ENCODE results near the gene ATG5. TPM values are rescaled to one million over a fixed set of nuclear protein-coding genes. Genes with fewer than 3 reads are reported as not detected.

ATG5 gene
- total RNA-seq, 1 donor from 2014 or later: 39.3 TPM

DNA sequence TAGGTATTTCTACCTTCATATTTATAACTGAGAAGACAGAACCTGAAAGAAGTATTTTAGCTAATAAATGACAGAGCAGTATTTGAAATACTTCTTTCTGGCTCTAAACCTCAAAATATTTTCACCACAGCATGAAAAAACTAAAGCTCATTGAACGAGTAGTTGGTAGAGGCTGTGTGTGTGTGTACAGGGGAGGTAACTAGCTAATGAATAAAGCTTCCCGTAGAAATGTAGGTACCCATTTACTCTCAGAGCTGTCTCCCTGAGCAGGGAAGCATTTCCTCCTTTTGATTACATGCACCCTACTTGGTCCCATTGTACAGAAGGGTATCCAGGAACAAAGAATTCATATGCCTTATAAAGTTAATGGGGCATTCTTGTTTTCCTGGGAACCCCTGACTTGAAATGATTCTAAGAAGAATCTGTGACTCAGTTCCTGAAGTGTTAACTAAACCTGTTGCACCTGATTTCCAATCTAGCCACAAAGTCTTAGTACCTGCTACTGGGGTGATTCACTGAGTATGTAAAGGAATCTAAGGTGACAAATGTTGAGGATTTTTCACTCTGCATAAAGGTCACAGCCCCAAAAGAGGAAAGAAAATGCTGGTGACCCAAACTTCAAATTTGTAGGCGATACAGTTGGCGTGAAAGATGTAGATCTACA lies 47.4 kb upstream of the ATG5 start:
- Histone ChIP-seq H3K79me2 (ENCODE audit: insufficient read depth, low read length) (no peaks in the 10 kb centered on the region), H3K36me3 (ENCODE audit: insufficient read depth, low read length) (no peaks in the 10 kb centered on the region), H3K4me2 (ENCODE audit: low read length) (no peak overlapping the region), H4K20me1 (ENCODE audit: insufficient read depth, low read length) (no peaks in the 10 kb centered on the region), H3K9me3 (ENCODE audit: insufficient read depth, low read depth, low read length) (no peaks in the 10 kb centered on the region), H3K9ac (ENCODE audit: low read length) (no peak overlapping the region), H2AFZ (ENCODE audit: low read depth, low read length) (no peak overlapping the region), H3K27me3 (ENCODE audit: insufficient read depth, low read length) (no peaks in the 10 kb centered on the region), H3K4me1 (ENCODE audit: insufficient read depth, low read length) (peaks cover 7% of the 10 kb centered on the region), H3K27ac (ENCODE audit: low read depth, low read length) (no peak overlapping the region), H3K4me3 (ENCODE audit: insufficient read depth, low read depth, low read length) (no peak overlapping the region)
- DNase-seq (ENCODE audit: low read depth) (no peak), FAIRE-seq (no peak)
- no peaks in the 10 kb centered on the region for H3K9me3 Mint-ChIP-seq (ENCODE audit: unreplicated experiment)
- H3K4me3 Mint-ChIP-seq (ENCODE audit: unreplicated experiment): no peak overlapping the region
- H3K27ac Mint-ChIP-seq (ENCODE audit: unreplicated experiment): no peak overlapping the region
- no peak for TF ChIP-seq EZH2 (IDR thresholded peaks at IDR 0.05; ENCODE audit: insufficient read depth, low read length)
- TF ChIP-seq, protein P1, sequence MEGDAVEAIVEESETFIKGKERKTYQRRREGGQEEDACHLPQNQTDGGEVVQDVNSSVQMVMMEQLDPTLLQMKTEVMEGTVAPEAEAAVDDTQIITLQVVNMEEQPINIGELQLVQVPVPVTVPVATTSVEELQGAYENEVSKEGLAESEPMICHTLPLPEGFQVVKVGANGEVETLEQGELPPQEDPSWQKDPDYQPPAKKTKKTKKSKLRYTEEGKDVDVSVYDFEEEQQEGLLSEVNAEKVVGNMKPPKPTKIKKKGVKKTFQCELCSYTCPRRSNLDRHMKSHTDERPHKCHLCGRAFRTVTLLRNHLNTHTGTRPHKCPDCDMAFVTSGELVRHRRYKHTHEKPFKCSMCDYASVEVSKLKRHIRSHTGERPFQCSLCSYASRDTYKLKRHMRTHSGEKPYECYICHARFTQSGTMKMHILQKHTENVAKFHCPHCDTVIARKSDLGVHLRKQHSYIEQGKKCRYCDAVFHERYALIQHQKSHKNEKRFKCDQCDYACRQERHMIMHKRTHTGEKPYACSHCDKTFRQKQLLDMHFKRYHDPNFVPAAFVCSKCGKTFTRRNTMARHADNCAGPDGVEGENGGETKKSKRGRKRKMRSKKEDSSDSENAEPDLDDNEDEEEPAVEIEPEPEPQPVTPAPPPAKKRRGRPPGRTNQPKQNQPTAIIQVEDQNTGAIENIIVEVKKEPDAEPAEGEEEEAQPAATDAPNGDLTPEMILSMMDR (IDR thresholded peaks at IDR 0.05; ENCODE audit: insufficient read depth, low read depth, low read length): no peak
- peaks cover 7% of the 10 kb centered on the region for H3K4me1 Mint-ChIP-seq (ENCODE audit: low read depth, unreplicated experiment)
- no peaks in the 10 kb centered on the region for H3K36me3 Mint-ChIP-seq (ENCODE audit: low read depth, unreplicated experiment)
- H3K27me3 Mint-ChIP-seq (ENCODE audit: low read depth, unreplicated experiment): no peaks in the 10 kb centered on the region

DNA sequence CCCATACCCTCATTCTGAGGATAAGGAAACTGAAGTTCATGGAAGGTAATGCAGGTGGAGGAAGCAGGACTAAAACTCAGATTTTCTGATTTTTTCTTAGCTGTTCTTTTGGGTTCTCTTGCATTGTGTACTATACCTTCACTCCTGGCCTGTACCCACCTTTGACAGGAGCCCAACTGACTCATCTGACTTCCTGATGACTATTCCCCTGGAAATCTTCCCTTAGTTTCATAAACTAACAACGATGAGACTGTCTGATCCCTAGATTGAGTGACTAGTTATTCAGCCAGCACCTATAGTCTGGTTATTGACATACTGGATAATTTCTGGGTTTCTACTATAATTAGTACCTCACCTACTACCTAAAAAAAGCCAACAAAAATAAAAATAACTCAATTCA lies 45.1 kb upstream of the ATG5 start:
- no peak for DNase-seq (ENCODE audit: low read depth)
- Histone ChIP-seq H3K79me2 (ENCODE audit: insufficient read depth, low read length) (no peaks in the 10 kb centered on the region), H3K36me3 (ENCODE audit: insufficient read depth, low read length) (no peaks in the 10 kb centered on the region), H3K9ac (ENCODE audit: low read length) (no peak overlapping the region), H3K4me2 (ENCODE audit: low read length) (no peak overlapping the region), H3K9me3 (ENCODE audit: insufficient read depth, low read depth, low read length) (no peaks in the 10 kb centered on the region), H3K27ac (ENCODE audit: low read depth, low read length) (no peak overlapping the region), H3K4me3 (ENCODE audit: insufficient read depth, low read depth, low read length) (no peak overlapping the region), H2AFZ (ENCODE audit: low read depth, low read length) (no peak overlapping the region), H4K20me1 (ENCODE audit: insufficient read depth, low read length) (no peaks in the 10 kb centered on the region), H3K27me3 (ENCODE audit: insufficient read depth, low read length) (peaks cover 3% of the 10 kb centered on the region), H3K4me1 (ENCODE audit: insufficient read depth, low read length) (no peaks in the 10 kb centered on the region)
- no peak for TF ChIP-seq EZH2 (IDR thresholded peaks at IDR 0.05; ENCODE audit: insufficient read depth, low read length)
- TF ChIP-seq, protein P1 (IDR thresholded peaks at IDR 0.05; ENCODE audit: insufficient read depth, low read depth, low read length): no peak
- Mint-ChIP-seq H3K27ac (ENCODE audit: unreplicated experiment) (no peak overlapping the region), H3K36me3 (ENCODE audit: low read depth, unreplicated experiment) (no peaks in the 10 kb centered on the region), H3K27me3 (ENCODE audit: low read depth, unreplicated experiment) (no peaks in the 10 kb centered on the region), H3K4me1 (ENCODE audit: low read depth, unreplicated experiment) (peaks cover 3% of the 10 kb centered on the region), H3K4me3 (ENCODE audit: unreplicated experiment) (no peak overlapping the region), H3K9me3 (ENCODE audit: unreplicated experiment) (no peaks in the 10 kb centered on the region)
- no peak for FAIRE-seq

DNA sequence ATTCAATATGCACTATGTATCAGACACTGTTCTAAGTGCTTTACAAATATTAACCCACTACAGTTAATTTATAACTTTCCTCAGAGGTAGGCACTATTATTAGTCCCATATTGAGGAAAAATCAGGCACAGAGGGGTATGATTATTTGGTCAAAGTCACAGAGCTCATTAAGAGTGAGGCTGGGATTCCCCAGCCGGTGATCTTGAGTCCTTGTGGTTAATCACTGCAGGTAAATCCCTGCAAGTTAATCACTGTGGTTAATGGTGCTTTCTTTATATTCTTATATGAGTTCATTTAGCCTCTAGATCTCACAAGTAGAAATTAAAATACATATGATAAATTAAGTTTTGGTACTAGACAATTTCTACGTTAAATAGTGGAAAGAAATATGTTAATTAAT lies 44.2 kb upstream of the ATG5 start:
- Mint-ChIP-seq H3K9me3 (ENCODE audit: unreplicated experiment) (no peaks in the 10 kb centered on the region), H3K36me3 (ENCODE audit: low read depth, unreplicated experiment) (no peaks in the 10 kb centered on the region), H3K27ac (ENCODE audit: unreplicated experiment) (no peak overlapping the region), H3K27me3 (ENCODE audit: low read depth, unreplicated experiment) (no peaks in the 10 kb centered on the region), H3K4me1 (ENCODE audit: low read depth, unreplicated experiment) (peaks cover 3% of the 10 kb centered on the region), H3K4me3 (ENCODE audit: unreplicated experiment) (no peak overlapping the region)
- FAIRE-seq (no peak), DNase-seq (ENCODE audit: low read depth) (no peak)
- Histone ChIP-seq H3K27me3 (ENCODE audit: insufficient read depth, low read length) (peaks cover 3% of the 10 kb centered on the region), H3K9me3 (ENCODE audit: insufficient read depth, low read depth, low read length) (no peaks in the 10 kb centered on the region), H4K20me1 (ENCODE audit: insufficient read depth, low read length) (no peaks in the 10 kb centered on the region), H3K4me3 (ENCODE audit: insufficient read depth, low read depth, low read length) (no peak overlapping the region), H3K27ac (ENCODE audit: low read depth, low read length) (no peak overlapping the region), H3K4me1 (ENCODE audit: insufficient read depth, low read length) (no peaks in the 10 kb centered on the region), H2AFZ (ENCODE audit: low read depth, low read length) (no peak overlapping the region), H3K4me2 (ENCODE audit: low read length) (no peak overlapping the region), H3K79me2 (ENCODE audit: insufficient read depth, low read length) (no peaks in the 10 kb centered on the region), H3K36me3 (ENCODE audit: insufficient read depth, low read length) (no peaks in the 10 kb centered on the region), H3K9ac (ENCODE audit: low read length) (no peak overlapping the region)
- TF ChIP-seq, protein P1 (IDR thresholded peaks at IDR 0.05; ENCODE audit: insufficient read depth, low read depth, low read length): no peak
- TF ChIP-seq EZH2 (IDR thresholded peaks at IDR 0.05; ENCODE audit: insufficient read depth, low read length): no peak
